ENCODE measurements around the gene TRIM66. TPM values are rescaled to one million over a fixed set of nuclear protein-coding genes. Genes with fewer than 3 reads are reported as not detected.

The TRIM66 gene
- total and polyA plus RNA-seq, 2 of the 8 experiments (the other 6 are each of a cell fraction or from before 2014, with no cell fraction given): 3.1 to 3.5 TPM

- Histone ChIP-seq H2AK5ac (ENCODE audit: low read depth, low read length) (no peak overlapping the region), H3K4me1 (replicated peaks in 1 of 4; ENCODE audit: control insufficient read depth in 3 of 4, insufficient read depth in 4 of 4, low read length in 3 of 4) (peaks cover 4 to 9% (median 9%) of the 10 kb centered on the region in 4 experiments; a peak in 6 of 7 replicates), H2BK120ac (replicated peaks; ENCODE audit: low read depth, low read length) (no peak overlapping the region), H4K8ac (ENCODE audit: extremely low read depth, insufficient read depth, low read length) (no peak overlapping the region), H3K4me2 (ENCODE audit: insufficient read depth in 1 of 2, low read depth in 2 of 2, low read length in 2 of 2) (no peak overlapping the region; a peak in 1 of 4 replicates), H3K9ac (replicated peaks in 1 of 4; ENCODE audit: extremely low read depth in 1 of 4, low read depth in 3 of 4, low read length in 3 of 4) (no peak overlapping the region), H3K14ac (ENCODE audit: insufficient read length) (no peak overlapping the region), H3K27me3 (replicated peaks in 1 of 4; ENCODE audit: control insufficient read depth in 3 of 4, extremely low read depth in 1 of 4, insufficient read depth in 3 of 4, low read length in 3 of 4) (no peaks in the 10 kb centered on the region), H2BK15ac (ENCODE audit: low read length) (no peak overlapping the region), H4K91ac (replicated peaks; ENCODE audit: insufficient read length, low read length) (no peak overlapping the region), H3K4me3 (ENCODE audit: extremely low read depth in 1 of 4, insufficient read depth in 2 of 4, low read depth in 3 of 4, low read length in 4 of 4) (no peak overlapping the region), H3K56ac (replicated peaks; ENCODE audit: insufficient read length, low read depth, low read length) (no peak overlapping the region), H3K23me2 (ENCODE audit: low read depth, low read length) (no peaks in the 10 kb centered on the region; the same call in 1 of the 2 replicates), H3K79me2 (ENCODE audit: control insufficient read depth in 1 of 2, insufficient read depth in 2 of 2, low read length in 2 of 2) (no peaks in the 10 kb centered on the region), H4K20me1 (replicated peaks in 1 of 2; ENCODE audit: control insufficient read depth in 1 of 2, insufficient read depth in 2 of 2, low read length in 2 of 2) (no peaks in the 10 kb centered on the region), H3K79me1 (ENCODE audit: low read depth, low read length) (no peaks in the 10 kb centered on the region), H3K27ac (ENCODE audit: low read depth, low read length) (no peak overlapping the region), H3K9me3 (ENCODE audit: insufficient read depth in 2 of 2, low read depth in 1 of 2, low read length in 1 of 2) (no peaks in the 10 kb centered on the region), H3K23ac (ENCODE audit: insufficient read length) (no peak overlapping the region), H3K4ac (replicated peaks; ENCODE audit: insufficient read length, low read depth, low read length) (no peak overlapping the region), H4K5ac (ENCODE audit: insufficient read length, low read depth, low read length) (no peak overlapping the region), H2BK12ac (ENCODE audit: low read depth, low read length) (no peak overlapping the region), H3K36me3 (ENCODE audit: control insufficient read depth in 2 of 4, insufficient read depth in 4 of 4, low read length in 3 of 4) (peaks cover 0 to 2% (median 0%) of the 10 kb centered on the region in 4 experiments; a peak in 2 of 8 replicates), H3K18ac (ENCODE audit: extremely low read depth, low read length) (peak overlapping the region; percentile 4; the same call in 1 of the 2 replicates), H2BK5ac (ENCODE audit: low read depth, low read length) (no peak overlapping the region), H2AFZ (ENCODE audit: low read length) (no peak overlapping the region), H2BK20ac (ENCODE audit: low read length) (0 out of 2 replicates have a peak overlapping the region, but pooled peaks have one; percentile 25)
- WGBS, 2 experiments (ENCODE audit: extremely low coverage in 1 of 2, insufficient coverage in 1 of 2, insufficient read length in 1 of 2, insufficient replicate concordance in 2 of 2, low coverage in 1 of 2, low lambda C conversion rate in 2 of 2, missing lambda C conversion rate in 1 of 2): 88% methylated on average over 2 of the region's 2 CpGs; no CpG with 5 or more reads in 1 of the 2 experiments
- FAIRE-seq: no peak
- ChIA-PET POLR2A (ENCODE audit: partially characterized antibody) (interaction anchor here (2.0 to 6.6 kb wide), 3 partner anchors 42 to 59 kb away, joined by 5 to 41 read pairs (median 23); partner anchors contain the start of genes RPL27A and TRIM66), CTCF (ENCODE audit: partially characterized antibody) (interaction anchor here (1.7 kb wide), 1 partner anchor 16 kb away, joined by 4 read pairs; no protein-coding TSS in a partner anchor)
- DNase-seq (ENCODE audit: low read depth in 1 of 2, low spot score in 2 of 2): no peak
- no peak for TF ChIP-seq ASH2L (IDR thresholded peaks at IDR 0.05; ENCODE audit: low read length)
Measured at GRCh38 chr11:8641332-8641731, 41.1 kb downstream of the TRIM66 start.
